ENCODE results near the gene CNN2. TPM values are rescaled to one million over a fixed set of nuclear protein-coding genes. Genes with fewer than 3 reads are reported as not detected.

CNN2 gene
- total and polyA plus RNA-seq, 2 of the 13 experiments (the other 11 are each of a cell fraction or from before 2014, with no cell fraction given) = 63.6 to 70.0 TPM

GRCh38 chr19:989381-990081 lies 36.9 kb upstream of the CNN2 start:
- Histone ChIP-seq H3K9me3 (ENCODE audit: low read length) (no peaks in the 10 kb centered on the region), H2AFZ (ENCODE audit: low read length) (no peak overlapping the region), H3K9ac (ENCODE audit: insufficient read depth, low read depth, low read length) (no peak overlapping the region), H3K27ac (ENCODE audit: extremely low read length, insufficient read depth, low read length) (no peak overlapping the region), H3K4me1 (ENCODE audit: insufficient read depth, low read length) (peaks cover 37% of the 10 kb centered on the region), H3K4me2 (ENCODE audit: low read depth, low read length) (no peak overlapping the region), H4K20me1 (ENCODE audit: insufficient read depth, low read length) (peaks cover 6% of the 10 kb centered on the region; the same call in 1 of the 2 replicates), H3K79me2 (ENCODE audit: insufficient read depth, low read length) (peaks cover 11% of the 10 kb centered on the region), H3K27me3 (ENCODE audit: control insufficient read depth in 1 of 2, insufficient read depth in 2 of 2, low read length in 2 of 2) (no peaks in the 10 kb centered on the region), H3K36me3 (replicated peaks in 1 of 2; ENCODE audit: control insufficient read depth in 1 of 2, insufficient read depth in 2 of 2, low read length in 2 of 2) (peaks cover 22 to 46% of the 10 kb centered on the region in 2 experiments), H3K4me3 (replicated peaks in 1 of 3; ENCODE audit: insufficient read depth in 1 of 3, low read depth in 2 of 3, low read length in 3 of 3) (no peak overlapping the region)
- intact Hi-C loops (cut with micrococcal nuclease; ENCODE audit: unreplicated experiment) (loop anchor here (10.0 kb wide), 1 partner anchor 205 kb away; no protein-coding TSS in a partner anchor), in situ Hi-C loops (cut with HindIII; ENCODE audit: extremely low pct_ligation_motif_present, low pct_unique_long_range_greater_than_20kb) (loop anchor here (10.0 kb wide), 2 partner anchors 125 to 225 kb away; no protein-coding TSS in a partner anchor)
- FAIRE-seq = no peak
- ATAC-seq = no peak
- DNase-seq (ENCODE audit: low spot score) = no peak
- WGBS (ENCODE audit: low lambda C conversion rate) = no CpG with 5 or more reads among the region's 25 CpGs
- no TSS peak for BruUV-seq (replicated peaks)
- ChIA-PET POLR2A (no interaction called here), CTCF (ENCODE audit: low intra/inter-chr PET ratio, low total read pairs) (no interaction called here)
- no peak for TF ChIP-seq SNRNP70 (IDR thresholded peaks at IDR 0.05; ENCODE audit: low read depth, low read length)
- TF ChIP-seq SOX13 (IDR thresholded peaks at IDR 0.05) = no peak
- TF ChIP-seq SOX13 (CRISPR knock-in tag; conservative IDR thresholded peaks at IDR 0.05 in 1 of 2, IDR thresholded peaks at IDR 0.05 in 1 of 2) = no peak
- TF ChIP-seq ZBTB7B (CRISPR knock-in tag; IDR thresholded peaks at IDR 0.05) = 0 out of 2 replicates have a peak, but pooled peaks have one; percentile 15
- peak; percentile 72 for TF ChIP-seq AGO2 (optimal IDR thresholded peaks at IDR 0.05; ENCODE audit: low read depth, low read length)
- TF ChIP-seq ZBTB33 (CRISPR knock-in tag; IDR thresholded peaks at IDR 0.05) = peak; percentile 96
- TF ChIP-seq FUBP1 (CRISPR knock-in tag; IDR thresholded peaks at IDR 0.05; ENCODE audit: borderline replicate concordance) = no peak
- TF ChIP-seq CTCF (CRISPR knock-in tag; IDR thresholded peaks at IDR 0.05) = peak; percentile 49
- no peak for TF ChIP-seq PHF20 (CRISPR knock-in tag; IDR thresholded peaks at IDR 0.05)
- TF ChIP-seq HOXA7 (CRISPR knock-in tag; IDR thresholded peaks at IDR 0.05) = no peak
- TF ChIP-seq ZNF687 (CRISPR knock-in tag; IDR thresholded peaks at IDR 0.05) = peak; percentile 20; the same call in 1 of the 2 replicates
- TF ChIP-seq ZNF367 (CRISPR knock-in tag; IDR thresholded peaks at IDR 0.05; ENCODE audit: borderline replicate concordance) = no peak
- no peak for TF ChIP-seq RAD21 (CRISPR knock-in tag; IDR thresholded peaks at IDR 0.05)

All from HepG2 (cell line).